Caco-2 (cell line): ENCODE data around the gene TMTC2. TPM values are rescaled to one million over a fixed set of nuclear protein-coding genes. Genes with fewer than 3 reads are reported as not detected.

Source experiments
- BruUV-seq: library from RNA; stranded (reverse); fragments of 400-500 nt; replicated peaks from 2 replicates; lab custom pipeline; 2021; lab: Mats Ljungman, UMichigan
- CTCF ChIA-PET: fragments of 300-600 bp; sonication (Branson Sonifier 250); formaldehyde crosslinking; loops from one replicate; lab custom pipeline; 2022; ENCODE audit warnings: antibody characterized with exemption; lab: Charles Lee
- POLR2A ChIA-PET: fragments of 300-600 bp; sonication (Branson Sonifier 250); formaldehyde crosslinking; loops from one replicate; lab custom pipeline; 2022; ENCODE audit warnings: antibody characterized with exemption; lab: Charles Lee
- DNase-seq, 2 experiments: peaks; one replicate each; pipeline versions ENCODE4 v3.0.0 to v3.0.0-alpha.2; 2020 to 2022
- H3K27me3 ChIP-seq: replicated peaks from 2 replicates; pipeline ENCODE4 v1.6.0; 2011; ENCODE audit warnings: low read length; ENCODE audit not compliant: control insufficient read depth, insufficient read depth
- H3K36me3 ChIP-seq: 2 replicates; pipeline ENCODE4 v1.5.1; 2011; ENCODE audit warnings: low read length; ENCODE audit not compliant: control insufficient read depth, insufficient read depth
- H3K4me1 ChIP-seq: fragments of 250-450 bp; sonication (Bioruptor Pico); 2 replicates; pipeline ENCODE4 v1.5.1; 2020; ENCODE audit warnings: mild to moderate bottlenecking
- H3K4me3 ChIP-seq: 2 replicates; pipeline ENCODE4 v1.5.1; 2011; ENCODE audit warnings: low read depth, mild to moderate bottlenecking, control low read depth, low read length
- H3K9me3 ChIP-seq: fragments of 250-450 bp; sonication (Bioruptor Pico); 2 replicates; pipeline ENCODE4 v1.5.1; 2020; ENCODE audit warnings: mild to moderate bottlenecking, moderate library complexity
- H3K27ac Mint-ChIP-seq: one replicate; pipeline ENCODE4 v1.8.0; 2022; ENCODE audit warnings: mixed read lengths; ENCODE audit not compliant: unreplicated experiment
- H3K27me3 Mint-ChIP-seq: one replicate; pipeline ENCODE4 v1.8.0; 2022; ENCODE audit warnings: mixed read lengths; ENCODE audit not compliant: insufficient read depth, unreplicated experiment
- H3K36me3 Mint-ChIP-seq: one replicate; pipeline ENCODE4 v1.8.0; 2022; ENCODE audit warnings: mild to moderate bottlenecking, mixed read lengths; ENCODE audit not compliant: insufficient read depth, unreplicated experiment
- H3K4me1 Mint-ChIP-seq: one replicate; pipeline ENCODE4 v1.8.0; 2022; ENCODE audit warnings: low read depth, mixed read lengths; ENCODE audit not compliant: unreplicated experiment
- H3K4me3 Mint-ChIP-seq: one replicate; pipeline ENCODE4 v1.8.0; 2022; ENCODE audit warnings: mild to moderate bottlenecking, moderate library complexity, mixed read lengths; ENCODE audit not compliant: unreplicated experiment
- H3K9me3 Mint-ChIP-seq: one replicate; pipeline ENCODE4 v1.8.0; 2022; ENCODE audit warnings: mixed read lengths; ENCODE audit not compliant: unreplicated experiment
- intact Hi-C: fragments of 100-400 bp; cut with micrococcal nuclease; formaldehyde crosslinking; loops from one replicate; pipeline ENCODE4 v1.10.0; 2022; ENCODE audit not compliant: unreplicated experiment
- total RNA-seq: library from RNA; stranded (reverse); gene quantifications from 2 replicates; pipeline ENCODE4 v1.2.3, GENCODE V29; 2022
- TF ChIP-seq, protein P1 (sequence below), 2 experiments: fragments of 200-600 bp in 1 of 2; IDR thresholded peaks; 1 replicate in 1 of 2; 2 replicates in 1 of 2; pipeline versions ENCODE4 v1.5.1 to v1.8.0; 2011 to 2022; ENCODE audit warnings: antibody characterized with exemption in 1 of 2, control low read depth in 1 of 2, inconsistent platforms in 1 of 2, low read depth in 1 of 2, low read length in 1 of 2, mild to moderate bottlenecking in 1 of 2, moderate library complexity in 1 of 2; ENCODE audit not compliant: insufficient read depth in 1 of 2, severe bottlenecking in 1 of 2, unreplicated experiment in 1 of 2

The TMTC2 gene
- total RNA-seq, 1 experiment from 2014 or later, result 2.2 TPM

DNA sequence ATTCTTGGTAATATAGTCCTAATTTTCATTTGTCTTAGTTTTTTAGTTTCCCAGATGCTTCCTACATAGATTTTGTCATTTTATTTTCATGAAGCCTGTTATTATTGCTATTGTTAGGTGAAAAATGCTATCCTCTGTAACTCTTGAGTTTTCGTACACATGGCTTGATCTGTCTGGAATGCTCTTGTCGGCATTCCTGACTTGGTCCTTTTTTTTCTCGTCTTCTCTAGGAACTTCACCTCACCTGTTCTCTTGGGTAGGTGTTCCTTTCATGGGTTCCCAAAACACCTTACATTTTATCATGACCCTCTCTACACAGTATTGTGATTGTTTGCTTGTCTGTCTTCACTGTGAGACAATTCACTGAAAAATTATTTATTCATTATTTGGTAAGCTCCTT lies 267.4 kb downstream of the TMTC2 start:
- no peaks in the 10 kb centered on the region for H3K36me3 Mint-ChIP-seq
- intact Hi-C loops, result loop anchor here (5.0 kb wide), 1 partner anchor 267 kb away; the partner anchor contains the start of gene TMTC2
- Histone ChIP-seq H3K9me3 (no peaks in the 10 kb centered on the region), H3K36me3 (no peaks in the 10 kb centered on the region), H3K27me3 (no peaks in the 10 kb centered on the region), H3K4me3 (no peak overlapping the region), H3K4me1 (no peaks in the 10 kb centered on the region)
- peak overlapping the region; percentile 15 for H3K4me3 Mint-ChIP-seq
- TF ChIP-seq, protein P1, sequence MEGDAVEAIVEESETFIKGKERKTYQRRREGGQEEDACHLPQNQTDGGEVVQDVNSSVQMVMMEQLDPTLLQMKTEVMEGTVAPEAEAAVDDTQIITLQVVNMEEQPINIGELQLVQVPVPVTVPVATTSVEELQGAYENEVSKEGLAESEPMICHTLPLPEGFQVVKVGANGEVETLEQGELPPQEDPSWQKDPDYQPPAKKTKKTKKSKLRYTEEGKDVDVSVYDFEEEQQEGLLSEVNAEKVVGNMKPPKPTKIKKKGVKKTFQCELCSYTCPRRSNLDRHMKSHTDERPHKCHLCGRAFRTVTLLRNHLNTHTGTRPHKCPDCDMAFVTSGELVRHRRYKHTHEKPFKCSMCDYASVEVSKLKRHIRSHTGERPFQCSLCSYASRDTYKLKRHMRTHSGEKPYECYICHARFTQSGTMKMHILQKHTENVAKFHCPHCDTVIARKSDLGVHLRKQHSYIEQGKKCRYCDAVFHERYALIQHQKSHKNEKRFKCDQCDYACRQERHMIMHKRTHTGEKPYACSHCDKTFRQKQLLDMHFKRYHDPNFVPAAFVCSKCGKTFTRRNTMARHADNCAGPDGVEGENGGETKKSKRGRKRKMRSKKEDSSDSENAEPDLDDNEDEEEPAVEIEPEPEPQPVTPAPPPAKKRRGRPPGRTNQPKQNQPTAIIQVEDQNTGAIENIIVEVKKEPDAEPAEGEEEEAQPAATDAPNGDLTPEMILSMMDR (IDR thresholded peaks at IDR 0.05; ENCODE audit: insufficient read depth in 1 of 2, low read depth in 1 of 2, low read length in 1 of 2, severe bottlenecking in 1 of 2, unreplicated experiment in 1 of 2), result no peak
- H3K4me1 Mint-ChIP-seq, result peaks cover 8% of the 10 kb centered on the region
- CTCF ChIA-PET, result no interaction called here
- no peak for DNase-seq
- no TSS peak for BruUV-seq
- H3K9me3 Mint-ChIP-seq, result no peaks in the 10 kb centered on the region
- POLR2A ChIA-PET, result no interaction called here
- H3K27ac Mint-ChIP-seq, result peak overlapping the region; percentile 48
- H3K27me3 Mint-ChIP-seq, result no peaks in the 10 kb centered on the region

DNA sequence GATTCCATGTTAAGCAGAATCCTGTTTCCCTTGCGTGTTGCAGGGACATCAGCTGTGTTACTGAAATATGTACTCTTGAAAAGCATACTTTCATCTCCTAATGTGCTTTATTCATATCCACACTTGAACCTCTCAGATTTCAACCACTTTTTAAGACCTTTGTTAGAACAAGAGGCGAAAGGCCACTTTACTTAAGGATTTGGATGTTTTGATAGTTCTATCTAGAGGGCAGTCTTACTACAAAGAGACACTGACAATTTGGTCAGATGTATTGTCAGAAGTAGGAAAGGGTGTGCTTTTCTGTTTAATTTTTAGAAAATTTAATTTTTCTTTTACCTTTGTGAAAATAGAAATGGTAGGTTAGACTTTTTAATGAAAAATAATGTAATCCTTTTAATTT lies 267.9 kb downstream of the TMTC2 start:
- Mint-ChIP-seq H3K36me3 (no peaks in the 10 kb centered on the region), H3K27me3 (no peaks in the 10 kb centered on the region), H3K4me3 (peak overlapping the region; percentile 15), H3K4me1 (peaks cover 8% of the 10 kb centered on the region), H3K27ac (peak overlapping the region; percentile 48), H3K9me3 (no peaks in the 10 kb centered on the region)
- Histone ChIP-seq H3K9me3 (no peaks in the 10 kb centered on the region), H3K4me1 (peaks cover 2% of the 10 kb centered on the region; the same call in 1 of the 2 replicates), H3K27me3 (no peaks in the 10 kb centered on the region), H3K36me3 (no peaks in the 10 kb centered on the region), H3K4me3 (no peak overlapping the region)
- ChIA-PET POLR2A (no interaction called here), CTCF (no interaction called here)
- no peak for DNase-seq
- intact Hi-C loops, result loop anchor here (5.0 kb wide), 1 partner anchor 267 kb away; the partner anchor contains the start of gene TMTC2
- BruUV-seq, result no TSS peak
- TF ChIP-seq, protein P1 (IDR thresholded peaks at IDR 0.05; ENCODE audit: insufficient read depth in 1 of 2, low read depth in 1 of 2, low read length in 1 of 2, severe bottlenecking in 1 of 2, unreplicated experiment in 1 of 2), result no peak

DNA sequence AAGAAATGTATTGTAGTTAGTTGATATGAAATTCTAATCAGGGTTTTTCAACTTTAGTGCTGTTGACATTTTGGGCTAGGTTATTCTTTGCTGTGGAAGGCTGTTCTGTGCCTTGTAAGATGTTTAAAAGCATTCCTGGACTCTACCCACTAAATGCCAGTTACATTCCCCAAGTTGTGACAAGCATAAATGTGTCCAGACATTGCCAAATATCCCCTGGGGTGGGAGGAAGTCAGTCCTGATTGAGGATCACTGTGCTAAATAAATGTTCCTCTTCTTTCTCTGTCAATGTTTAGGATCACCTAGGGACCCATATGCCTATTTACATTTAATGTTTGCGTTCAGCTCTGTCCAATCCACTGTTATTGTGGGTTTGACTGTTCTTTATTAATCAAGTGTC lies 268.3 kb downstream of the TMTC2 start:
- Mint-ChIP-seq H3K36me3 (no peaks in the 10 kb centered on the region), H3K27ac (no peak overlapping the region), H3K4me3 (no peak overlapping the region), H3K27me3 (no peaks in the 10 kb centered on the region), H3K4me1 (peaks cover 8% of the 10 kb centered on the region), H3K9me3 (no peaks in the 10 kb centered on the region)
- Histone ChIP-seq H3K36me3 (no peaks in the 10 kb centered on the region), H3K27me3 (no peaks in the 10 kb centered on the region), H3K4me3 (no peak overlapping the region), H3K4me1 (peaks cover 7% of the 10 kb centered on the region; the same call in 1 of the 2 replicates), H3K9me3 (no peaks in the 10 kb centered on the region)
- CTCF ChIA-PET, result no interaction called here
- POLR2A ChIA-PET, result no interaction called here
- TF ChIP-seq, protein P1 (IDR thresholded peaks at IDR 0.05; ENCODE audit: insufficient read depth in 1 of 2, low read depth in 1 of 2, low read length in 1 of 2, severe bottlenecking in 1 of 2, unreplicated experiment in 1 of 2), result no peak
- intact Hi-C loops, result no loop called here
- DNase-seq, result no peak
- no TSS peak for BruUV-seq
